ENCODE data around the gene USP17L17. TPM values are rescaled to one million over a fixed set of nuclear protein-coding genes. Genes with fewer than 3 reads are reported as not detected.
"Not testable (repeated sequence)": the region's sequence is repeated elsewhere in the genome, so short reads cannot be mapped to it uniquely, and the experiment has no call there.

USP17L17 gene
- total RNA-seq: not detected in 2 replicates

DNA sequence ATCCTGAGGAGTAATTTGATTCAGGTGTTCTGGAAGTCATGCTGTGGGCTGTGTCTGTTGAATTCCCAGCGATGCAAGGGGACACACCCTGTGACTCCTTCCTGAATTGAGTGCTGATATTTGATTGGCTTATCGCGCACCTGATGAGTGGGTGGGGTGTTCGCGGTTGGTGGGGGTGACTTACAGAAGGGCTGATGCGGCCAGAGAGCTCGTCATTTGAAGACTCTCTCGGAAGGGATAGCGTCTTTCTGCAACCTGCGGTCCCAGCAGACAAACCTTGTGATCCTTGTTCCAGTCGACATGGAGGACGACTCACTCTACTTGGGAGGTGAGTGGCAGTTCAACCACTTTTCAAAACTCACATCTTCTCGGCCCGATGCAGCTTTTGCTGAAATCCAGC is at the start of gene USP17L17:
USP17L17 (plus strand) TSS at position 301 of the 400 bp plus-strand sequence; CDS start at position 301, 0 bp downstream.
- intact Hi-C loops (cut with micrococcal nuclease): not testable (repeated sequence)

GRCh38 chr4:9210357-9210756 is 33.3 kb upstream of the USP17L17 start, which contains the start of gene USP17L10:
Gene USP17L10, plus strand, starts transcription at chr4:9210657. Its CDS starts 0 bp downstream, at chr4:9210657.
- intact Hi-C loops (cut with micrococcal nuclease): not testable (repeated sequence)

DNA sequence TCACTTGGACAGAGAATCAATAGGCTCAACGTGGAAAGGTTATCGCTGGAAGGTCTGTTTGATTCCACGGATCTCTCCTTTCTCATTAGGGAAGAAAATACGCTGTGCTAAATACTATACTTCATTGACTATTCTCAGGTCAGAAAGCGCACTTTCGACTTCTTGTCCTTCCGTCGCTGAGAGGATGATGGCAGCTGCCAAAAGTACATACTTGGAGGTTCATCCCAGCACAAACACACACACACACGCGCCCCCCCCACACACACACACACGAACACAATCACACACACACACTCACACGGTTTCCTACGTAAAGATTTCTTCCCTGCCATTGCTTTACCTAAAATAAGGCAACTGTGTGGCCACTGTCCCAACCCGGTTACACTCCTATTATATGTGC is 29.0 kb upstream of the USP17L17 start:
- intact Hi-C loops (cut with micrococcal nuclease): not testable (repeated sequence)

- intact Hi-C loops (cut with micrococcal nuclease): not testable (repeated sequence)
Observed at GRCh38 chr4:9215105-9215504, 28.6 kb upstream of the USP17L17 start, which contains the start of gene USP17L11. Gene USP17L11, plus strand, starts transcription at chr4:9215405. Its CDS starts 0 bp downstream, at chr4:9215405.

- intact Hi-C loops (cut with micrococcal nuclease): not testable (repeated sequence)
Observed at GRCh38 chr4:9219852-9220251, 23.8 kb upstream of the USP17L17 start, which contains the start of gene USP17L12. Gene USP17L12, plus strand, starts transcription at chr4:9220152. Its CDS starts 0 bp downstream, at chr4:9220152.

DNA sequence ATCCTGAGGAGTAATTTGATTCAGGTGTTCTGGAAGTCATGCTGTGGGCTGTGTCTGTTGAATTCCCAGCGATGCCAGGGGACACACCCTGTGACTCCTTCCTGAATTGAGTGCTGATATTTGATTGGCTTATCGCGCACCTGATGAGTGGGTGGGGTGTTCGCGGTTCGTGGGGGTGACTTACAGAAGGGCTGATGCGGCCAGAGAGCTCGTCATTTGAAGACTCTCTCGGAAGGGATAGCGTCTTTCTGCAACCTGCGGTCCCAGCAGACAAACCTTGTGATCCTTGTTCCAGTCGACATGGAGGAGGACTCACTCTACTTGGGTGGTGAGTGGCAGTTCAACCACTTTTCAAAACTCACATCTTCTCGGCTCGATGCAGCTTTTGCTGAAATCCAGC is 19.1 kb upstream of the USP17L17 start, which contains the start of gene USP17L13:
USP17L13 (plus strand) TSS at position 301 of the 400 bp plus-strand sequence; CDS start at position 301, 0 bp downstream.
- intact Hi-C loops (cut with micrococcal nuclease): not testable (repeated sequence)

- intact Hi-C loops (cut with micrococcal nuclease): not testable (repeated sequence)
Observed at GRCh38 chr4:9230249-9230648, 13.4 kb upstream of the USP17L17 start.

DNA sequence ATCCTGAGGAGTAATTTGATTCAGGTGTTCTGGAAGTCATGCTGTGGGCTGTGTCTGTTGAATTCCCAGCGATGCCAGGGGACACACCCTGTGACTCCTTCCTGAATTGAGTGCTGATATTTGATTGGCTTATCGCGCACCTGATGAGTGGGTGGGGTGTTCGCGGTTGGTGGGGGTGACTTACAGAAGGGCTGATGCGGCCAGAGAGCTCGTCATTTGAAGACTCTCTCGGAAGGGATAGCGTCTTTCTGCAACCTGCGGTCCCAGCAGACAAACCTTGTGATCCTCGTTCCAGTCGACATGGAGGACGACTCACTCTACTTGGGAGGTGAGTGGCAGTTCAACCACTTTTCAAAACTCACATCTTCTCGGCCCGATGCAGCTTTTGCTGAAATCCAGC is 9.6 kb upstream of the USP17L17 start, which contains the start of gene USP17L15:
USP17L15 (plus strand) TSS at position 301 of the 400 bp plus-strand sequence; CDS start at position 301, 0 bp downstream.
- intact Hi-C loops (cut with micrococcal nuclease): not testable (repeated sequence)

DNA sequence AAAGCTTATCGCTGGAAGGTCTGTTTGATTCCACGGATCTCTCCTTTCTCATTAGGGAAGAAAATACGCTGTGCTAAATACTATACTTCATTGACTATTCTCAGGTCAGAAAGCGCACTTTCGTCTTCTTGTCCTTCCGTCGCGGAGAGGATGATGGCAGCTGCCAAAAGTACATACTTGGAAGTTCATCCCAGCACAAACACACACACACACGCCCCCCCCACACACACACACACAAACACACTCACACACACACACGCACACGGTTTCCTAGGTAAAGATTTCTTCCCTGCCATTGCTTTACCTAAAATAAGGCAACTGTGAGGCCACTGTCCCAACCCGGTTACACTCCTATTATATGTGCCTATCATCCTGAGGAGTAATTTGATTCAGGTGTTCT is 5.2 kb upstream of the USP17L17 start:
- intact Hi-C loops (cut with micrococcal nuclease): not testable (repeated sequence)

DNA sequence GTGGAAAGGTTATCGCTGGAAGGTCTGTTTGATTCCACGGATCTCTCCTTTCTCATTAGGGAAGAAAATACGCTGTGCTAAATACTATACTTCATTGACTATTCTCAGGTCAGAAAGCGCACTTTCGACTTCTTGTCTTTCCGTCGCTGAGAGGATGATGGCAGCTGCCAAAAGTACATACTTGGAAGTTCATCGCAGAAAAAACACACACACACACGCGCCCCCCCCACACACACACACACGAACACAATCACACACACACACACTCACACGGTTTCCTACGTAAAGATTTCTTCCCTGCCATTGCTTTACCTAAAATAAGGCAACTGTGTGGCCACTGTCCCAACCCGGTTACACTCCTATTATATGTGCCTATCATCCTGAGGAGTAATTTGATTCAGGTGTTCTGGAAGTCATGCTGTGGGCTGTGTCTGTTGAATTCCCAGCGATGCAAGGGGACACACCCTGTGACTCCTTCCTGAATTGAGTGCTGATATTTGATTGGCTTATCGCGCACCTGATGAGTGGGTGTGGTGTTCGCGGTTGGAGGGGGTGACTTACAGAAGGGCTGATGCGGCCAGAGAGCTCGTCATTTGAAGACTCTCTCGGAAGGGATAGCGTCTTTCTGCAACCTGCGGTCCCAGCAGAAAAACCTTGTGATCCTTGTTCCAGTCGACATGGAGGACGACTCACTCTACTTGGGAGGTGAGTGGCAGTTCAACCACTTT is 4.4 kb downstream of the USP17L17 start, which contains the start of gene USP17L18:
USP17L18 (plus strand) TSS at position 678 of the 728 bp plus-strand sequence; CDS start at position 678, 0 bp downstream.
- intact Hi-C loops (cut with micrococcal nuclease): not testable (repeated sequence)

DNA sequence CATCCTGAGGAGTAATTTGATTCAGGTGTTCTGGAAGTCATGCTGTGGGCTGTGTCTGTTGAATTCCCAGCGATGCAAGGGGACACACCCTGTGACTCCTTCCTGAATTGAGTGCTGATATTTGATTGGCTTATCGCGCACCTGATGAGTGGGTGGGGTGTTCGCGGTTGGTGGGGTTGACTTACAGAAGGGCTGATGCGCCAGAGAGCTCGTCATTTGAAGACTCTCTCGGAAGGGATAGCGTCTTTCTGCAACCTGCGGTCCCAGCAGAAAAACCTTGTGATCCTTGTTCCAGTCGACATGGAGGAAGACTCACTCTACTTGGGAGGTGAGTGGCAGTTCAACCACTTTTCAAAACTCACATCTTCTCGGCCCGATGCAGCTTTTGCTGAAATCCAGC is 9.4 kb downstream of the USP17L17 start, which contains the start of gene USP17L19:
USP17L19 (plus strand) TSS at position 301 of the 400 bp plus-strand sequence; CDS start at position 301, 0 bp downstream.
- intact Hi-C loops (cut with micrococcal nuclease): not testable (repeated sequence)

- intact Hi-C loops (cut with micrococcal nuclease): not testable (repeated sequence)
Observed at GRCh38 chr4:9257824-9258223, 14.1 kb downstream of the USP17L17 start, which contains the start of gene USP17L20. Gene USP17L20, plus strand, starts transcription at chr4:9258124. Its CDS starts 0 bp downstream, at chr4:9258124.

DNA sequence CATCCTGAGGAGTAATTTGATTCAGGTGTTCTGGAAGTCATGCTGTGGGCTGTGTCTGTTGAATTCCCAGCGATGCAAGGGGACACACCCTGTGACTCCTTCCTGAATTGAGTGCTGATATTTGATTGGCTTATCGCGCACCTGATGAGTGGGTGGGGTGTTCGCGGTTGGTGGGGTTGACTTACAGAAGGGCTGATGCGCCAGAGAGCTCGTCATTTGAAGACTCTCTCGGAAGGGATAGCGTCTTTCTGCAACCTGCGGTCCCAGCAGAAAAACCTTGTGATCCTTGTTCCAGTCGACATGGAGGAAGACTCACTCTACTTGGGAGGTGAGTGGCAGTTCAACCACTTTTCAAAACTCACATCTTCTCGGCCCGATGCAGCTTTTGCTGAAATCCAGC is 18.9 kb downstream of the USP17L17 start, which contains the start of gene USP17L21:
USP17L21 (plus strand) TSS at position 301 of the 400 bp plus-strand sequence; CDS start at position 301, 0 bp downstream.
- intact Hi-C loops (cut with micrococcal nuclease): not testable (repeated sequence)

DNA sequence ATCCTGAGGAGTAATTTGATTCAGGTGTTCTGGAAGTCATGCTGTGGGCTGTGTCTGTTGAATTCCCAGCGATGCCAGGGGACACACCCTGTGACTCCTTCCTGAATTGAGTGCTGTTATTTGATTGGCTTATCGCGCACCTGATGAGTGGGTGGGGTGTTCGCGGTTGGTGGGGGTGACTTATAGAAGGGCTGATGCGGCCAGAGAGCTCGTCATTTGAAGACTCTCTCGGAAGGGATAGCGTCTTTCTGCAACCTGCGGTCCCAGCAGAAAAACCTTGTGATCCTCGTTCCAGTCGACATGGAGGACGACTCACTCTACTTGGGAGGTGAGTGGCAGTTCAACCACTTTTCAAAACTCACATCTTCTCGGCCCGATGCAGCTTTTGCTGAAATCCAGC is 23.6 kb downstream of the USP17L17 start, which contains the start of gene USP17L22:
USP17L22 (plus strand) TSS at position 301 of the 400 bp plus-strand sequence; CDS start at position 301, 0 bp downstream.
- intact Hi-C loops (cut with micrococcal nuclease): not testable (repeated sequence)

DNA sequence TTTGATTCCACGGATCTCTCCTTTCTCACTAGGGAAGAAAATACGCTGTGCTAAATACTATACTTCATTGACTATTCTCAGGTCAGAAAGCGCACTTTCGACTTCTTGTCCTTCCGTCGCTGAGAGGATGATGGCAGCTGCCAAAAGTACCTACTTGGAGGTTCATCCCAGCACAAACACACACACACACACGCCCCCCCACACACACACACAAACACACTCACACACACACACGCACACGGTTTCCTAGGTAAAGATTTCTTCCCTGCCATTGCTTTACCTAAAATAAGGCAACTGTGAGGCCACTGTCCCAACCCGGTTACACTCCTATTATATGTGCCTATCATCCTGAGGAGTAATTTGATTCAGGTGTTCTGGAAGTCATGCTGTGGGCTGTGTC is 28.0 kb downstream of the USP17L17 start:
- intact Hi-C loops (cut with micrococcal nuclease): not testable (repeated sequence)

Other genes starting within 250 kb of the USP17L17 start
- not detected in 2 replicates for gene FAM90A26, start 73.5 kb upstream of the USP17L17 start, total RNA-seq
- not detected in 2 replicates for gene USP17L10, start 33.2 kb upstream of the USP17L17 start, total RNA-seq
- gene USP17L11, start 28.5 kb upstream of the USP17L17 start, total RNA-seq: not detected in 2 replicates
- gene USP17L12, start 23.7 kb upstream of the USP17L17 start, total RNA-seq: not detected in 2 replicates
- not detected in 2 replicates for gene USP17L13, start 19.0 kb upstream of the USP17L17 start, total RNA-seq
- gene USP17L15, start 9.5 kb upstream of the USP17L17 start, total RNA-seq: not detected in 2 replicates
- gene USP17L18, start 4.8 kb downstream of the USP17L17 start, total RNA-seq: not detected in 2 replicates
- not detected in 2 replicates for gene USP17L19, start 9.5 kb downstream of the USP17L17 start, total RNA-seq
- not detected in 2 replicates for gene USP17L20, start 14.2 kb downstream of the USP17L17 start, total RNA-seq
- gene USP17L21, start 19.0 kb downstream of the USP17L17 start, total RNA-seq: not detected in 2 replicates
- not detected in 2 replicates for gene USP17L22, start 23.7 kb downstream of the USP17L17 start, total RNA-seq
- gene USP17L24, start 81.3 kb downstream of the USP17L17 start, total RNA-seq: not detected in 2 replicates
- not detected in 2 replicates for gene USP17L25, start 86.0 kb downstream of the USP17L17 start, total RNA-seq
- gene USP17L26, start 90.8 kb downstream of the USP17L17 start, total RNA-seq: not detected in 2 replicates
- gene USP17L5, start 95.5 kb downstream of the USP17L17 start, total RNA-seq: not detected in 2 replicates
- not detected in 2 replicates for gene USP17L27, start 100.3 kb downstream of the USP17L17 start, total RNA-seq
- gene USP17L28, start 105.0 kb downstream of the USP17L17 start, total RNA-seq: not detected in 2 replicates
- not detected in 2 replicates for gene USP17L29, start 109.8 kb downstream of the USP17L17 start, total RNA-seq
- gene USP17L30, start 119.2 kb downstream of the USP17L17 start, total RNA-seq: not detected in 2 replicates
- gene DEFB131A, start 200.5 kb downstream of the USP17L17 start, total RNA-seq: not detected in 2 replicates

Data from T-helper 2 cell treated with Interferon-gamma antibody and Interleukin-4, amounts not matched to agents 100 ng/mL and 5 ng/mL, for 36 hours (primary cell).